Right lobe of liver (tissue), 6 donors: Measurements from ENCODE around the gene ATP6V1E1. TPM values are rescaled to one million over a fixed set of nuclear protein-coding genes. Genes with fewer than 3 reads are reported as not detected.
"Not testable (repeated sequence)": the region's sequence is repeated elsewhere in the genome, so short reads cannot be mapped to it uniquely, and the experiment has no call there.

Source experiments
- ATAC-seq, 4 donors: fragments of 200-7000 bp; cut with Tn5 transposase; one replicate each; pipeline ENCODE4 v1.9.1; 2020; ENCODE audit warnings: mild to moderate bottlenecking in 4 of 4, moderate library complexity in 4 of 4
- DNase-seq, 3 donors: peaks; one replicate each; pipeline ENCODE4 v3.0.0-alpha.2; 2020
- H3K27ac ChIP-seq, 3 donors: fragments of 200-600 bp; one replicate each; pipeline ENCODE4 v1.8.0; 2022
- H3K27me3 ChIP-seq, 2 donors: fragments of 200-600 bp; one replicate each; pipeline ENCODE4 v1.8.0; 2022
- H3K36me3 ChIP-seq, 4 donors: fragments of 200-600 bp; sonication (generic) in 1 of 4; one replicate each; pipeline versions ENCODE4 v1.5.1 to v1.8.0; 2017 to 2022; ENCODE audit warnings: control low read depth in 1 of 4
- H3K4me1 ChIP-seq, 4 donors: fragments of 200-600 bp; sonication (generic) in 1 of 4; one replicate each; pipeline versions ENCODE4 v1.5.1 to v1.8.0; 2017 to 2022; ENCODE audit warnings: control low read depth in 1 of 4
- H3K4me3 ChIP-seq, 3 donors: fragments of 200-600 bp; one replicate each; pipeline ENCODE4 v1.8.0; 2022
- H3K9me3 ChIP-seq, 4 donors: fragments of 200-600 bp; sonication (generic) in 1 of 4; one replicate each; pipeline versions ENCODE4 v1.5.1 to v1.8.0; 2017 to 2022; ENCODE audit warnings: control low read depth in 1 of 4
- POLR2A ChIP-seq: fragments of 450-650 bp; IDR thresholded peaks from one replicate; pipeline ENCODE4 v1.6.1; 2017; ENCODE audit warnings: antibody characterized with exemption, mild to moderate bottlenecking
- WGBS: methylation state at CpG from one replicate; pipeline ENCODE4 v1.1.6; 2018; ENCODE audit warnings: low coverage, low lambda C conversion rate; ENCODE audit not compliant: insufficient coverage; ENCODE audit errors: missing lambda C conversion rate; 5-methylcytosine and 5-hydroxymethylcytosine counted together
- intact Hi-C, 2 donors: fragments of 100-400 bp; cut with DNase I; formaldehyde crosslinking; loops; one replicate each; pipeline versions ENCODE4 v1.11.2 to v1.14.1; 2022
- total RNA-seq, 6 experiments: library from RNA; depleted of rRNA in 2 of 6; stranded (reverse); fragments of >200 nt in 2 of 6; fragmentation: NEBNext Ultra II Directional in 3 of 6; extraction: Animal tissue kit (Norgen Biotek cat#: 25700) in 3 of 6; gene quantifications; one replicate each; pipeline versions ENCODE4 v1.1.0 to v1.2.4, GENCODE V29; 2016 to 2023
- TF ChIP-seq, protein P1 (sequence below), 4 donors: fragments of 200-600 bp in 3 of 4; fragments of 450-650 bp in 1 of 4; IDR thresholded peaks; one replicate each; pipeline versions ENCODE4 v1.5.1 to v1.8.0; 2016 to 2022; ENCODE audit warnings: antibody characterized with exemption in 4 of 4, mild to moderate bottlenecking in 2 of 4
- donor health status: DM: no; HTN: yes; CAD: no.
- donor health status: DM: no; HTN: no; CAD: no.
- donor health status: DM: no; HTN: no; CAD: no.
- donor health status: DM: no; HTN: yes; CAD: no.
- donor health status: DM: no; HTN: yes; CAD: no.

Gene ATP6V1E1
- total RNA-seq, 6 experiments from 2014 or later, result 30.8 to 87.3 (median 44.0) TPM

DNA sequence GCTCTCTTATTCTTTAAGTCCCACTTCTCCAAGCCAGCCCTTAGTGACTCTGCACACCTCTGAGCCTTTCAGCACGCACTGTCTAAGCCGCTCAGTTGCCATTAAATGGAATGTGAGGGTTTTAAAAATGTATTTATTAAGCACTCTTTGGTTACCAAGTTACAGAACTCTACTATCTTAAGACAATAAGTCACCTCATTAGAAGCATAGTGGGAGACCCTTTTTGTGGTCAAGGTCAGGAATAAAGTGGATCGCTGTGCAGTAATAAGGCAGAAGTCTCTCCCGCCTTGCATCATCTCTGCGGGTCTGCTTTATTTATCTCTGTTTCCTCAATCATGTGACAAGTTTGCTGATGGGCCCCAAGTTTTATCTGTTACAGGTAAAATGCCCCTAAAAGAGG, 53.4 kb downstream of the ATP6V1E1 start:
- WGBS, result 92% methylated on average over 5 of the region's 5 CpGs
- ATAC-seq, result no peak
- intact Hi-C loops, result no loop called here

DNA sequence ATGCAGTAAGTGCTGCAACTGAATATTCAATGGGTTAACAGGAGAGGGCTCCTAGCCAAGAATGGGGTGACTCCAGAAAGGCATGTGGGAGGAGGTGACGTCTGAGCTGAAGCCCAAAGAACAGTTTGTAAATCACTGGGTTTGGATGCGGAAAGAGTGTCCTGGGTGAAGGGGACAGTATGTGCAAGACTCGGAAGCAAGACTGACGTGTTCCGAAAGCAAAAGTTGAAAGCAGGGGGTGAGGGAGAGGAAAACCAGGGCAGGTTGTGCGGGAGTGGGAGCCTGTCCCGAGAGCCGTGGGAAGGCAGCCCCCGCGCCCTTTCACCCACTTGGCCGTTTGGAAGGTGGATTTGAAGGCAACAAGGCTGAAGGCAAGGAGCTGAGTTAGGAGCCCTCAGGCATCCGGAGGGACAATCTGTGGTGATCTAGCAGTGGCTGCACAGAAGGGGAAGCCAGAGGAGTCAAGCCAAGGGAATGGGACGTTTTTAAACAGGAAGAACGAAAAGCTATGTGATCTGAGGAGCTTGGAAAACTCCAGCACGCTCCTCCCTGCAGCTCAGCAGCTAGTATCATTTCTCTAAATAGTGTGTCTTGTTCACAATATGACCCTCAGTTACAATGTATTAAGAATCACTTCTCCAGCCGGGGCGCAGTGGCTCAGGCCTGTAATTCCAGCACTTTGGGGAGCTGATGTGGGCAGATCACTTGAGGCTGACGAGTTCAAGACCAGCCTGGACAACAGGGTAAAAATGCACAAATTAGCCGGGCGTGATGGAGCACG, 57.5 kb downstream of the ATP6V1E1 start:
- 6% methylated on average over 19 of the region's 21 CpGs for WGBS
- intact Hi-C loops, result no loop called here
- TF ChIP-seq, protein P1, sequence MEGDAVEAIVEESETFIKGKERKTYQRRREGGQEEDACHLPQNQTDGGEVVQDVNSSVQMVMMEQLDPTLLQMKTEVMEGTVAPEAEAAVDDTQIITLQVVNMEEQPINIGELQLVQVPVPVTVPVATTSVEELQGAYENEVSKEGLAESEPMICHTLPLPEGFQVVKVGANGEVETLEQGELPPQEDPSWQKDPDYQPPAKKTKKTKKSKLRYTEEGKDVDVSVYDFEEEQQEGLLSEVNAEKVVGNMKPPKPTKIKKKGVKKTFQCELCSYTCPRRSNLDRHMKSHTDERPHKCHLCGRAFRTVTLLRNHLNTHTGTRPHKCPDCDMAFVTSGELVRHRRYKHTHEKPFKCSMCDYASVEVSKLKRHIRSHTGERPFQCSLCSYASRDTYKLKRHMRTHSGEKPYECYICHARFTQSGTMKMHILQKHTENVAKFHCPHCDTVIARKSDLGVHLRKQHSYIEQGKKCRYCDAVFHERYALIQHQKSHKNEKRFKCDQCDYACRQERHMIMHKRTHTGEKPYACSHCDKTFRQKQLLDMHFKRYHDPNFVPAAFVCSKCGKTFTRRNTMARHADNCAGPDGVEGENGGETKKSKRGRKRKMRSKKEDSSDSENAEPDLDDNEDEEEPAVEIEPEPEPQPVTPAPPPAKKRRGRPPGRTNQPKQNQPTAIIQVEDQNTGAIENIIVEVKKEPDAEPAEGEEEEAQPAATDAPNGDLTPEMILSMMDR (IDR thresholded peaks at IDR 0.05), result no peak
- TF ChIP-seq POLR2A, result peak; percentile 73
- Histone ChIP-seq H3K4me3 (peak overlapping the region; percentile 46 to 62 (median 60)), H3K9me3 (no peaks in the 10 kb centered on the region), H3K36me3 (no peaks in the 10 kb centered on the region), H3K27ac (peak overlapping the region; percentile 86 to 96 (median 91)), H3K27me3 (no peaks in the 10 kb centered on the region), H3K4me1 (peaks cover 0 to 21% (median 2%) of the 10 kb centered on the region in 4 donors)
- peak; percentile 67 to 75 (median 71) for ATAC-seq
- peak; percentile 63 to 89 (median 70) for DNase-seq

More for the DNA sequence above, 53.4 kb downstream of the ATP6V1E1 start:
- Histone ChIP-seq H3K27ac (no peak overlapping the region), H3K9me3 (no peaks in the 10 kb centered on the region), H3K4me3 (no peak overlapping the region), H3K36me3 (peaks cover 0 to 7% (median 0%) of the 10 kb centered on the region in 4 donors), H3K27me3 (no peaks in the 10 kb centered on the region), H3K4me1 (peaks cover 0 to 44% (median 11%) of the 10 kb centered on the region in 4 donors)
- TF ChIP-seq, protein P1 (IDR thresholded peaks at IDR 0.05), result no peak
- TF ChIP-seq POLR2A, result no peak
- DNase-seq, result no peak

DNA sequence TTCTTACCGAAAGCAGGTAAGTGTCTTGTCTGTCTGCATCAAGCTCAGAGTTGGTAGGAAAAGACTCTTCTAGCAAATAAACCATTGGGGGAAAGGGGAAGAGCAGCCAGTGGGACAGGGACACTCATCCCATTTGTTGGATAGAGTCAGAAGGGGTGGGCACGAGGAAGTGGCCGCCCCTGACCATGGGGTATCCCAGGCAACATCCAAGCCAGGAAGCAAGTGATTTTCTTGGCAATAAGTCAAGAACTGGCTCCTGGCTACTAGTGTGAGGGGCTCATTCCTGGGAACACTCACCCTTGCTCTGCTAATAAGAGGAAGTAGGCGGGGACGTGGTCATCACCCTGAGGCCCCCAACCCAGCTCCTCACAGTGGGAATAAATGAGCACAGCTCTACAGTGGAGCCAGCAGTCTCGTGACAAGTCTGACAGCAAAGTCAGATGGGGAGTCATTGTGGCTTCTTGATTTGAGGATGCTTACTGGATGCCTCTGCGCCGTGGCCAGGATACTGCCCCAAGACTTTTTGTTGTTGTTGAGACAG, 58.5 kb downstream of the ATP6V1E1 start:
- intact Hi-C loops, result no loop called here
- TF ChIP-seq, protein P1 (IDR thresholded peaks at IDR 0.05), result no peak
- peak; percentile 67 for TF ChIP-seq POLR2A
- peak overlapping the region; percentile 86 to 96 (median 91) for H3K27ac ChIP-seq
- WGBS, result 5% methylated on average over 4 of the region's 8 CpGs
- ATAC-seq, result peak; percentile 35 to 69 (median 48)
- H3K27me3 ChIP-seq, result no peaks in the 10 kb centered on the region
- H3K36me3 ChIP-seq, result no peaks in the 10 kb centered on the region
- H3K4me1 ChIP-seq, result peaks cover 0 to 22% (median 1%) of the 10 kb centered on the region in 4 donors
- no peaks in the 10 kb centered on the region for H3K9me3 ChIP-seq
- peak overlapping the region; percentile 46 to 62 (median 60) for H3K4me3 ChIP-seq
- peak in 1 of 3 donors; percentile 68 for DNase-seq

DNA sequence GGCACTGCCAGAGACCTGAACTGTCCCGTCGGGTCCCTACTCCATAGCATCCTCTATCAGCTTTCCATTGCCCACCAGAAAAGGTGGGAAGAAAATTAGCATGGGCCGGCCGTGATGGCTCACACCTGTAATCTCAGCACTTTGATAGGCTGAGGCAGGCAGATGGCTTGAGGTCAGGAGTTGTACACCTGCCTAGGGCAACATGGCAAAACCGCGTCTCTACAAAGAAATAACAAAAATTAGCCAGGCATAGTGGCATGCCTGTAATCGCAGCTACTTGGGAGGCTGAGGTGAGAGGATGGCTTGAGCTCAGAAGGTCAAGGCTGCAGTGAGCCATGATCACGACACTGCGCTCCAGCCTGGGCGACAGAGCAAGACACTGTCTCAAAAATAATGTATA, 61.8 kb downstream of the ATP6V1E1 start:
- intact Hi-C loops, result no loop called here
- Histone ChIP-seq H3K4me1 (peaks cover 4 to 36% (median 11%) of the 10 kb centered on the region in 4 donors), H3K4me3 (no peak overlapping the region), H3K9me3 (no peaks in the 10 kb centered on the region), H3K27ac (peak overlapping the region in 2 of 3 donors; percentile 9 to 52), H3K27me3 (no peaks in the 10 kb centered on the region), H3K36me3 (no peaks in the 10 kb centered on the region)
- 85% methylated on average over 5 of the region's 10 CpGs for WGBS
- TF ChIP-seq, protein P1 (IDR thresholded peaks at IDR 0.05), result no peak
- no peak for TF ChIP-seq POLR2A
- DNase-seq (no peak), ATAC-seq (no peak)

DNA sequence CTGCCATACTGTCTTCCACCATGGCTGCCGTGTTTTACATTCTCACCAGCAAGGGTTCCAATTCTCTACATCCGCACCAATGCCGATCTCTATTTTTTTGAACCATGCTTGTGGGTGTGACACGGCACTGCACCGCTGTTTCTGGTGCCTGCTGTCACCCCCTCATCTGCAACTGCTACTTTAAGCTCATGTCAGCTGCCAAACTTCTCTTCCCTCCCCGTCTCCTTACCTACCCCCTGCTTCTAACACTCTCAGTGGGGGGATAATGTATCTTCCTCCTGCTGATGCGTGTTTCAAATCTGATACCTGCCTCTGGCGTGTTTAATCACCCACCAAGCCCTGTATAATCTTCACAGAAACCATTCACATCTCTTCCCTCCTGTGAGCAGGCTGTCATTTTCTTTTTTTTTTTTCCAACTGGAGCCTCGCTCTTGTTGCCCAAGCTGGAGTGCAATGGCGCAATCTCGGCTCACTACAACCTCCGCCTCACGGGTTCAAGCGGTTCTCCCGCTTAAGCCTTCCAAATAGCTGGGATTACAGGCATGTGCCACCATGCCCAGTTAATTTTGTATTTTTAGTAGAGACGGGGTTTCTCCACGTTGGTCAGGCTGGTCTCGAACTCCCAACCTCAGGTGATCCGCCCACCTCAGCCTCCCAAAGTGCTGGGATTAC, 62.4 kb downstream of the ATP6V1E1 start:
- ATAC-seq, H3K9me3 ChIP-seq, H3K36me3 ChIP-seq, H3K4me3 ChIP-seq, H3K27me3 ChIP-seq, intact Hi-C loops: not testable (repeated sequence)
- Histone ChIP-seq H3K4me1 (peaks cover 4 to 32% (median 11%) of the 10 kb centered on the region in 4 donors), H3K27ac (peak overlapping the region in 2 of 3 donors; percentile 9 to 52)
- 74% methylated on average over 19 of the region's 19 CpGs for WGBS
- peak in 1 of 3 donors; percentile 62 for DNase-seq
